Bone marrow (tissue), 2 donors: ENCODE data around the gene FUT3.
"Not testable (repeated sequence)": the region's sequence is repeated elsewhere in the genome, so short reads cannot be mapped to it uniquely, and the experiment has no call there.

Experiments
- DNase-seq, 2 donors: peaks; one replicate each; lab custom pipeline; 2025; lab: John Stamatoyannopoulos, UW

FUT3 gene

DNA sequence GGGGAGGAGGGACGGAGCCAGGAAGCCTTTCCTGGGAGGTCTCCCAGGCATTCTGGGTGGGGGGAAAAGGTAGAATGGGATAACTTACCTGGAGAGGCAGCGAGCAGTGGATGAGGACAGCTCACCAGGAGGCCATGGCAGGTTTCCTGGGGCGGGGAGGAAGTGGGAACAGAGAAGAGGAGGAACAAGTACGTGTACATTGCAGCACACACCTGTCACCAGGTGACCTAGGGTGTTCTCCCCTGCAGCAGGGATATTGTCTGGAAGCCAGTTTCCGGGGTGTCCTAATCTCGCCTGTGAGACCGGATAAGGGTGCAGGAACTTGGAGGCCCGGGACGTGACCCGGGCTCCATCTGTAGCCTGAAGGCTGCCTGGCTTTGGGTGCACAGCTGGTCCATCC, at the start of gene FUT3:
TSS of gene FUT3 (minus strand) at position 148 of the 400 bp plus-strand sequence.
- no peak for DNase-seq

DNA sequence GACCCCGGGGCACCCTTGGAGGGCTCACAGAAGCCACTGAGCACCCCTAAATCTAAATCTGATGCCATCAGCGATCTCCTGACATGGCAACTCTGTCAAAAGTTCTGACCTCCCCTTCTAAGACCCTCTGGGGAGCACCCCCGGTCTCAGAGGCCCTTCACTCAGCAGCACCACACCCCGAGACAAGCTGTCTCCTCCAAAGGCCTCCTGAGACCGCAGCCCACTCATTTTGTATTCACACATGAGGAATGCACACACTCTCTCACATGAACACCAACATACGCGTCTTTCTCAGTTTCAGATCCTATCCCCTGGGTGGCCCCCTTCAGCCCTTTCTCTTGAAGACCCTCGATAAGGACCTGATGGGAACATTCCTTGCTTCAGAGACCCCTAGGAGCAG, 49.7 kb upstream of the FUT3 start:
- DNase-seq: no peak

DNA sequence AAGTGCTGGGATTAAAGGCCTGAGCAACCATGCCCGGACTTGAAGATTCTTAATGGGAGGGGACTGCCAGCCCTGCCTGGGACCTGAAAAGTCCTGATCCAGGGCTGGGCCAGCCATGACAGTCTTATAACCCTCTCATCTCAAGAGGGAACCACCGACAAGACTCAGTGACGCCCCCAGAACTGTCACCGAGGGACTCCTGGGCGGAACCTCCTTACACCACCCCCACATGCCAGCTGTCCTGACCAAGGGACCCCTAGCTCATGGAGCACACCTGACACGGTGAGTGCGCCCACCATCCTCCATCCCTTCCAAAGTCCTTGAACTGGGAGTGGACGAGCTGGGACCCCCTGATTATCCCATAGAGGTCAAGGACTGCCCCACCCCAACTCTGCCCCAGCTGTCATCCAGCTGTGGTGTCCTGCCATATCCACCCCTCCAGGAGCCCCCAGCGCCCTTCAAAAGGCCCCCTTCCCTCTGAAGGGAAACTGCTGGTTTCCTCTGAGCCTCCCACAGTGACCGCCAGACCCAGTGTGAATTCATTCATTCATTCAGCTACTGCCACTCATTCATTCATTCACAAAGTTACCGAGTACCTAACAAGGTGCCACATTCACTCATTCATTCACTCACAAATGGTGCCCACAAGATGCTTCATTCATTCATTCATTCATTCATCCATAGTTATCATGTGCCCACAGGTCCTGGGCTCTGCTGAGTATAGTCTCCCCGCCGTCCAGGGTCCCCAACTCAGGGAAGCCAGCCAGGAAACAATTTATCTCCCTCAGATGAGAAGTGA, 48.7 kb upstream of the FUT3 start:
- DNase-seq: no peak

DNA sequence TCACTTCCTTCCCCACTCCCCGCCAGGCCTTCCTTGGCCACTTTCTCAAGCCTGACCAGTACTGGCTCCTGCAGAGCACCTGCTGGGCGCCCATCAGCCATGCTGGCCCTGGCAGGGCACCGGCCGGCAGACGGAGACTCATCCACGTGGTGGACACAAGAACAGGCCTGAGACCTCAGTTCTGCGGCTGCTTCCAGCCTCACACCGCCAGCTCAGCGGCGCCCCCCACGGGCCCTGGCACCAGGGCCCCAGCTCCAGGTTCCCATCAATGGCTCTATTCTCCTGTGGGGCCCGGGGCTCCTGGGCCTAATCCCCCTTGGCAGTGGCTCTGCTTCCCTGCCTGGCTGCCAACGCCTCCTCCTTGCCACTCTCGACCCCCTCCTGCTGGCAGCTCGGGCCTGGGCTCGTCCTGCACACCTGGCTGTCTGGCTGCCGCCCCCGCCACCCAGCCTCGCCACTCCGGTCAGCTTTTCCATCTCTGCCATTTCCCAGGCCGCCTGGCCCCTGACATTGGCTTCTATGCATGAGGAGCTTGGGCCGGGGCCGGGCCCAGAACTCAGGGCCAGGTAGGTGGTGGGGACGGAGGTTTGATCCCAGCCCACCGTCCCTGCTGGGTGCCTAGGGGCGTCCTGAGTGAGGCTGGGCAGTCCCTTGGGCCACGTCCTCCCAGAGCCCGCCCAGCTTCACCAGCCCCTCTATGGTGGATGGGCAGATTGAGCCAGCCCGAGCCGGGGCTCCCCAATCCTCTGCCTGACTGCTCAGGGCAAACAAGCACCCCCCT, 46.1 kb upstream of the FUT3 start:
- no peak for DNase-seq

DNA sequence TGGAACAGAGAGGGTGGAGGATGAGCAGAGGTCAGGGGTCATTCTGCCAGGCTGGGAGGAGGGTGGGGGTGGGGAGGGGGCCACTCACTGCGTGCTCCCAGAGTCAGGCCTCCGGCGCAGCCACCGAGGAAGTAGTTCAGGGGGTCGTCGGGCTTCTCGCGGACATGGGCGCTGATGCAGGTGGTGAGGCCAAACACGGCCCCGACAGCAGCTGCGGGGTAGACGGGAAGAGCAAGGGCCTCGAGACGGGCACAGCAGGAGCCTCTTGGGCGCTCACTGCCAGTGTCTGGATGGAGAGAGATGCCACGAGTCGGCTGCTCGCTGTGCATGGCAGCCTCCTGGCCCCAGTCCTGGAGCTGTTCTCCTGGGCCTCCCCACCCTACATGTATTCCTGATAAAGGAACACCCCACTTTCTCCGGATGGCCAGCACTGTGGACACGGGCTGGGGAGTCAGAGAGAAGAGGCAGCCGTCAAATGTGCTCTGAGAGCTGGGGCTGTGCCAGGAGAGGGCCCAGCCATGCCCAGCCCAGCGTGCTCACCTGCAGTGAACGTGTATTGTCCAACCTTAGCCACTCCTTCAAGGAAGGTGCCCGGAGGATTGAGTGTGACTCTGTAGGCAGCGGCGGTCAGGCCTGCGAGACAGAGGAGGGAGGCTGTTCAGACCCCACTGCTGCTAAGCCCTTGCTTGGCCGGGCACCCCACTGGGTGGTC, 45.3 kb upstream of the FUT3 start:
- no peak for DNase-seq

DNA sequence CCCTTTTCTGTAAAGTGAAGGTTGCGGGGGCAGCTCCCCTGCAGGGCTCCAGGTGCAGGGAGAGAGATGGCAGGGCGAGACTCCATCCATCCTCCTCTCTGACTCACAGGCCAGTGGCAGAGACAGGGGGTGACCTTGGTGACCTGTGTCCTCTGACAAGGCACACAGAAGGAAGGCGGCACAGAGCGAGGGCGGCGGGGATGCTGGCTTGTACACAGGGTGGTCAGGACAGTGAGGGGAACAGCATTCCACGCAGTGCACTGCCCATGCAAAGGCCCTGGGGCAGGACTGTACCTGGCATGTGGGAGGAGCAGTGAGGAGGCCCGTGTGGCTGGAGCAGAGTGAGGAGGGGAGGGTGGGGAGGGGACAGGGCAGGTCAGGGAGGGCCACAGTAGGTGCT, 44.6 kb upstream of the FUT3 start:
- no peak for DNase-seq

DNA sequence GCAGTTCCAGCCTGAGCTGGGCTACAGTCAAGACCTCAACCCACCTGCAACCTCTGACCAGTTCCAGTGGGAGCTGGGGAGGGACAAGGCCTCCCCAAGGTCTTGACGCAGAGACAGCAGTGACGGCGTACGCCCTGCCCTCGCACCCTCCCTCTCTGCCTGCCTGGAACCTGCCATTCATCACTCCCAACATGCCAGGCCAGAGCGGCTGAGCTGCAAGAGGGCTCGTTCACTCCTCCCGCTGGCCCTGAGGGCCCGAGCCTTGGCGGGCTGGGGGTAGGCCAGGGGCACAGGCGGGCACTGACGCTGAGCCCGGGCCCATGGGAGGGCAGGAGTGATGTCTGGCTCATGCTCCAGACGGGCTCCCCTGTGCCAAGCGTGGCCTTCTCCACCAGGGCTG, 44.2 kb upstream of the FUT3 start:
- DNase-seq: no peak

DNA sequence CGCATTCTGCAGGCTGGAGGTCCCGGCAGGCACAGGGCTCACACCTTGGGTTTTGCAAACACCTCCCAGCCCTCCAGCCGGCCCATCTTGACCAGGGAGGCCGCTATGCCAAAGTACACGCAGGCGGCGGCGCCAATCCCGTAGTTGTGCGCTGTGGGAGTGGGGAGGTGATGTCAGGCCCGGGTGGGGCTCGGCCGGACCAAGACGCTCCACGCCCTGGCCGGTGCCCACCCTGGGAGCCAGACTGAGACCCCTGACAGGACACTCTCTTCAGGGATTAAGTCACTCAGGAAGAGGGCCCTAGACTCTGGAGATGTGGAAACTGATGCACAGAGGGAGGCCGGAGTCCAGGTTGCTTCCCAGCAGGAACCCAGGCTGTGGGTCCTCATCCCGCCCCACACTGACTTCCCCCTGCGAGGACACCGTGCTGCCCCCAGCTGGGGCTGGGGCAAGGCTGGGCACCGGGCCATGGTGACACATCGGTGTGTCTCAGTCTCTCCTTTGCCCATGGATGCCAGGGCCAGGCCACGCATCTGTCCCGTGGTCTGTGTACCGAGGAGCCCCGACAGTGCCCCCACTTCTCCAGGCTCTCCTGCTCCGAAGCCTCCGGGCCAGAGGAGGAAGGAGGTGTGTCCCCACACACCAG, 43.6 kb upstream of the FUT3 start:
- no peak for DNase-seq

DNA sequence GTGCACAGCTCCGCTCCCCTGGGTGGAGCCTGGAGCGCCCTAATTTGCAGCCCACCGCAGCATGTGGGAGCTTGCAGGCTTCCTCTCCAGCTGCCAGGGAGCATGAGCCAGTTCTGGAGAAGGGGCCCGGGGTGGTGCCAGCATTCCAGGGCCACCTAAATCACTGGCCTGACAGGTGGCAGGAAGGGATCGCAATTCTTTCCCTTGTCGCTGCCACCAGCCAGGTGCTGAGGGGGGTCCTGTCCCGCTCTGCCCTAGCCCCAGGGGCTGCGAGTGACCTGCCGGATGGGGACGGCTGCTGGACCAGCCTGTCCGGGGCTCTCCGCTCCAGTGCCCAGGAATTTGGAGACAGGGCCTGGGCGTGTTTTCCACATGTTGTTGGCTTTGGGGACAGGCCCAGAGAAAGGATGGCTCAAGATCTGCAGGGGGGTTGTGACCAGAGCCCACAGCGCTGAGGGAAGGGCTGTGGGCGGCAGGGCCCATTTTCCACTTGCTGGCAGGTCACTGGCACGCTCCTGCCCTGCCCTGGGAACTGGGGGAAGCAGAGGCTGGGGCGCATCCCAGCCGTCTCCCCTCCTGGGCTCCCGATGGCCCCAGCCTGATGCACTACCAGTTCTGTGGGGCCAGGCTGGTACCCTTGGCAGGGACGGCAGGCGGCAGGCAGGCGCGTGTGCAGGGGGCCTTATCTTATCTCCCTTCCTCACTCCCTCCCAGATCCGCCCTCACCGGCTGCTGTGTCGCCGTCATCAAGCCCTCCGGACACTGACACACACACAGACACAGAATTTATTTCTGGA, 42.9 kb upstream of the FUT3 start:
- no peak for DNase-seq

DNA sequence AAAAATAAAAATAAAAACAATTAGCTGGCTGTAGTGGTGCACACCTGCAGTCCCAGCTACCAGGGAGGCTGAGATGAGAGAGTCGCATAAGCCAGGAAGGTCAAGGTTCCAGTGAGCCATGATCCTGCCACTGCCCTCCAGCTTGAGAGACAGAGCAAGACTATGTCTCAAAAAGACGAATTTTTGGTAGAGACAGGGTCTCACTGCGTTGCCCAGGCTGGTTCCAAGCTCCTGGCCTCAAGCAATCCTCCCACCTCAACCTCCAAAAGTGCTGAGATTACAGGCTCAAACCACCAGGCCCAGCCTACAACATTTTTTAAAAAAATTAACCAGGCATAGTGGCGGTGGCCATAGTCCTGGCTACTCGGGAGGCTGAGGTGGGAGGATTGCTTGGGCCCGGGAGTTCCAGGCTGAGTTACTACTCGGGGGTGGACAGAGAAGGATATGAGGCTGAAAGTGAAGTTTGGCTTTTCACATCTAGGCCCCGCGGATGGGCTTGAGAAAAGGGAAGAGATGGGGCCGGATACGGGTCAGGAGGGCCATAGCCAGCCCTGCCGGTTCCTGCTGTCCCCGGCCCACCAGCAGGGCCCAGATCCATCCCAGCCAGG, 42.2 kb upstream of the FUT3 start:
- DNase-seq: no peak

DNA sequence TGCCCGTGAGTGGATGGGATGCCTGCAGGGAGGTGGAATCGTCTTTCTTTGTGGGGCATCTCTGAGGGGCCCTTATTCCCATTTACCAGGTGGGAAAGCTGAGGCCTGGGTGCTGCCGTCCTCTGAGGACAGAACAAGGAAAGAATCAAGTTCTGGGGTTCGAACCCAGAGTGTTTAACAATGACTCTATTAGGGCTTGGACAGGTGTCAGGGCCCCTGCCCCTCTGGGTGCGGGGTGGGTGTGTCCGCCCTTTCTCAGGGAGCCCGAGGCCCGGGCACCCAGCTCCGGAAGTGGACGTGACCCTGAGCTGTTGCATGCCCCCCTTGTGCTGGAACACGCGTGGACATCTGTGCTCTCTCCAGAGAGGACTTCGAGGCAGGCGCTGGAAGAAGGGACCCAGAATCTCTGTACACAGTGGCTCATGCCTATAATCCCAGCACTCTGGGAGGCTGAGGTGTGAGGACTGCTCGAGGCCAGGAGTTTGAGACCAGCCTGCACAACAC, 41.6 kb upstream of the FUT3 start:
- no peak for DNase-seq

DNA sequence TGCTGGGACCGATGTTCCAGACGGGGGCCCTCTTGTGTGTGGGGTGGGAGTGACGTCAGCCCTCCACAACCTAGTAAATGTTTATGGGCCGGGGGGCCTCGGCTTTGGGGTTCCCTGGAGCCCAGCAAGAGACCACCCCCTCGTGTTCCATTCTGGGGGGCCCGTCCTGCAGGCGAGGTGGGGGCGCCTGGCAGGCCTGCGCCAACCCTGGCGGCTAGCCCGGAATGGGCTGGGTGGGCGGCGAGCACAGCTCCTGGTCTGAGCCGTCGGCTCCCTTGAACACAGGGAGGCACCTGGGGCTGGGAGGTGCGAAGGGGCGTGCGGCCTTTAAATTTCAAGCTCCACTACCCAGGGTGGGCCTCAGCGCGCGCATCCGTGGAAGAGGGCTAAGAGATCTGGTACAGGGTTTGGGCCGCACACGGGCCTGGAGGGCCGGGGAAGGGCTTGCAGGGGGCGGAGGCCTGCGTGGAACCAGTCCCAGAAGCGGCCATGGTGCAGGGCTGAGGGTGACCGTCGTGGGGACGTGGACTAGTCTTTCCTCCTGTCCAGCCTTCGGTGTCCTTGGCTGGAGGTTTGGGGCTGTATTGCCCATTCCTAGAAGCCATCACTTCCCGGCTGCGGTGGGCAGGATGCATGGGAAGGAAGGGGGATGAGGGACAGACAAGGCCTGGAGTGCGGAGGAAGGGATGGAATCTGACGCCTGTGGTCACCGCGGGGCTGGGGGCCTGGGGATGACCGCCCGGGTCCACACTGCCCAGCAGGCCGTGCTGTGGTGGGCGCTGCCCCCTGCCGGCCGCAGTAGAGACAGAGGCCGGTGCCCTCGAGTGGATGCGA, 40.9 kb upstream of the FUT3 start:
- no peak for DNase-seq

DNA sequence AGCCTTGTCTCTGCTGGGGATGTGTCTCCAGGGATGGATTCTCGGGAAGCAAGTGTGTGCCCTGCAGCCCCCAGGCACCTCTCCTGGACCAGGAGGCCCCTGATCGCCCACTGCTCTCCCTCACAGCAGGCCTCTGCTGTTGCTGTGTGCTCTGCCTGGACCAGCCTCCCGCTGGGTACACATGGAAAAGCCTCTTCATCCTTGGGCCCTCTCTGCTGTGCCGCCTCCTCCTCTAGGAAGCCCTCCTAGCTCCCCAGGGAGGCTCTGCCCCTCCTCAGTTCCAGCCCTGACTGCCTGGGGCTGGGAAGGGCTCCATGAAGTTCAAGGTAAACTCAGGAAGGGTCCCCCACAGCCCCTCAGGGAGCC, 40.3 kb upstream of the FUT3 start:
- no peak for DNase-seq

DNA sequence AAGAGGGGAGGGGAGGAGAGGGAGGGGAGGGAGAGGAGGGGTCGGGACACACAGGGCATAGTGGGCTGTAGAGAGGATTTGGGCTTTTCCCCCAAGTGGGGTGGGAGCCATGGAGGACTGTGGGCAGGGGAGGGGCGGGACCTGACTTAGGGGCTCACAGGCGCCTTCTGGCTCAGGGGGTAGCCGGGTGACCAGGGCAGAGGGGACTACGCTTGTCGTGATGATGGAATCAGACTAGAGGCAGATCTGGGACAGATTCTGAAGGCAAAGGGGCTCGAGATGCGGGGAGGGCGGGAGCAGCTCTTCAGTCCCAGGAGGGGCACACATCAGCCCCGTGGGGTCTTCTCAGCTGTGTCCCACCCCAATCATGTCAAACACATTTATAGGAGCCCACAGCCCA, 38.9 kb upstream of the FUT3 start:
- no peak for DNase-seq

DNA sequence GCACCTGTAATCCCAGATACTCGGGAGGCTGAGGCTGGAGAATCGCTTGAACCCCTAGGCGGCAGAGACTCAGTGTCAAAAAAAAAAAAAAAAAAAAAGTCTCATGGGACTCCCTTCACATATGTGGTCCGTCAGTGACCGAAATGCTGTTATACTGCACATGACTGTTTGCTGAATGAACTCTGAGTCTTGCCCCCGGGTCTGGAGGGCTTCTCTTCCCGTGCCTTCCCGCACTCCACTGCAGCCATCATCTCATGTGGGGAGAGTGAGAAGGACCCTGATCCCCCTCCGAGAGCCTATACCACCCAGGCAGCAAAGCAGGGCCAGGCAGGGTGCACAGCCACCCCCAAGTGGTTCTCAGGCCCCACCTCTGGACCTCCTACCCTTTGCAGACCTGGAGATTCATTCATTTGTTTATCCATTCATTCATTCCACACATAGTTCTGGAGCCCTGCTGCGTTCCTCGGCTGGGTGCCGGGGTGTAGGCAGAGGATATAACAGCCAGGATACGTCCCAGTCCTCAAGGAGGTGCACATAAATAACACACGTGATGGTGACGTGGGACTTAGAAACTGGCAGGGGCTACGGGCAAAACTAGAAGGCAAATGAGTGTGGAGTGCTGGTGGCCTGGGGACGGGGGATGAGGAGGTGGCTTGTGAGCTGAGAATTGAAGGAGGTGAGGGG, 38.2 kb upstream of the FUT3 start:
- no peak for DNase-seq

DNA sequence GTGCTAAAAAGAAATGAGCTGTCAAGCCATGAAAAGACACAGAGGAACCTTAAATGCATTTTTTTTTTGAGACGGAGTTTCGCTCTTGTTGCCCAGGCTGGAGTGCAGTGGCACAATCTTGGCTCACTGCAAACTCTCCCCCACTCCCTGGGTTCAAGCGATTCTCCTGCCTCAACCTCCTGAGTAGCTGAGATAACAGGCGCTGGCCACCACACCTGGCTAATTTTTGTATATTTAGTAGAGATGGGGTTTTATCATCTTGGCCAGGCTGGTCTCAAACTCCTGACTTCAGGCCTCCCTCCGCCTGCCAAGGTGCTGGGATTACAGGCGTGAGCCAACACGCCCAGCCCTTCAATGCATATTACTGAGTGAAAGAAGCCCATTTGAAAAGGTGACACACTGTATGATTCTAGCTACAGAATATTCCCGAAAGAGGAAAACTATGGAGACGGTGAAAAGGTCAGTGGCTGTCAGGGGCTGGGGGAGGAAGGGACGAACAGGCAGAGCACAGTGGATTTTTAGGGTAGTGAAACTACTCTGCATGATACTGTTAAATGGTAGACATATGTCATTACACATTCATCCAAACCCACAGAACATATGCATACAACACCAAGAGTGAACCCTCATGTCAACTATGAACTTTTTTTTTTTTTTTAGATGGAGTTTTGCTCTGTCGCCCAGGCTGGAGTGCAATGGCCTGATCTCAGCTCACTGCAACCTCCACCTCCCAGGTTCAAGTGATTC, 33.0 kb upstream of the FUT3 start:
- DNase-seq: not testable (repeated sequence)

DNA sequence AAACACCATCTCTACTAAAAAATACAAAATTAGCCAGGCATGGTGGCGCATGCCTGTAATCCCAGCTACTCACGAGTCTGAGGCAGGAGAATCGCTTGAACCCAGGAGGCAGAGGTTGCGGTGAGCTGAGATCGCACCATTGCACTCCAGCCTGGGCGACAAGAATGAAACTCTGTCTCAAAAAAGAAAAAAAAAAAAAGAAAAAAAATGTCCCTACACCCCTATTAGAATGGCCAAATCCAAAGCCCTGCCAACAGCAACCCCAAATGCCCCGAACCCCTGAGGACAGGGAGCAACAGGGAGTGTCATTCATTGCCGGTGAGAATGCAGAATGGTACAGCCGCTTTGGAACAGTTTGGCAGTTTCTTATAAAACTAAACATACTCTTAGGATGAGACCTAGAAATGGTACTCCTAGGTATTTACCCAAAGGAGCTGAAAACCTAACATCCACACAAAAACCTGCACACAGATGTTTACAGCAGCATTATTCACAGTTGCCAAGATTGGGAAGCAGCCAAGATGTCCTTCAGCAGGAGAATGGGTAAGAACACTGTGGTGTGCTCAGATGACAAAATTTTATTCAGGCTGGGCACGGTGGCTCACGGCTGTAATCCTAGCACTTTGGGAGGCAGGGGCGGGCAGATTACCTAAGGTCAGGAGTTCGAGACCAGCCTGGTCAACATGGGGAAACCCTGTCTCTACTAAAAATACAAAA, 32.1 kb upstream of the FUT3 start:
- not testable (repeated sequence) for DNase-seq

DNA sequence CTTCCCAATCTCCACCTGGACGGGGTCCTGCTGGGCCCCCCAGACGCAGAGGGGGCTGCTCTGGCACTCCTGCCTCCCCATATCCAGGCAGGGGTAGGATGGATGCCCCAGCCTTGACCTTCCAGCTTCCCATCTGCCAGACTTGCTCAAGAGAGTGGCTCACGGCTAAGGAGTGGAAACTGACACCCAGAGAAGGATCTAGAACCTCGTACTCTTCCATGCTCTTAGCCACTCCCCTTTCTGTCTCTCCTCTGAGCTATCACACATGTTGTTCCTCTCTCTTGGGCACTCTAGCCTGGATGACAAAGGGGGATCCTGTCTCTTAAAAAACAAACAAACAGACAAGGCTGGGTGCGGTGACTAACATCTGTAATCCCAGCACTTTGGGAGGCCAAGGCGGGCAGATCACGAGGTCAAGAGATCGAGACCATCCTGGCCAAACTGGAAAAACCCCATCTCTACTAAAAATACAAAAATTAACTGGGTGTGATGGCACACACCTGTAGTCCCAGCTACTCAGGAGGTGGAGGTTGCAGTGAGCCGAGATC, 31.2 kb upstream of the FUT3 start:
- no peak for DNase-seq
